ENCODE data around the gene ITIH4.

Gene ITIH4

DNA sequence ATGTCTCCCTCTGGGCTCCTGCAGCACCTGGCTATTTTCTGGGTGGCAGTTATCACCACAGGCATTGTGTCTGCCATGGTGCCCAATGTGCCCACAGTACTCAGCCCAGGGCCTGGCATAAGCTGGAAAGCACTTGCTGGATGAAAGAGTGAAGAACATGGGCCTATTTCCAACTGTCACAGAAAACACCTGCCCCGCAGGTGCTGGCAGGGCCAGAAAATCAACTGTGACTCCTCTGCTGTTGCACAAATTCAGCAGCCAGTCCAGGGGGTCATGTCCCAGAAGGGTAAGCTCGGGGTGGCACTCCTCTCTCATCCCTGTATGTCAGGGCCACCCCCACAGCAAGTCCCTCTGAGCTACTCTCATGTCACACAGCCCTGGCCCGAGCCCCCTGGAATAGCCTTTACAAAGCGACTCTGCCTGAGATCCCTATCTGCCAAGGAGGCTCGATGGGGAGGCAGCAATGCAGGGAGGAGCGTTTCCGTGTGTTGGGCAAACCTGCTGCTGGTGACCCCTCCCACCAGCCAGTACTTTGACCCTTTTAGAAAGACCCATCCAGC is 18.9 kb downstream of the ITIH4 start:
- no peak overlapping the region for H3K4me2 ChIP-seq (ENCODE audit: insufficient read depth, low read length)
- no peak overlapping the region for H3K27ac ChIP-seq (ENCODE audit: low read length)
- no peaks in the 10 kb centered on the region for H3K79me2 ChIP-seq (ENCODE audit: insufficient read depth, low read length)
- no peak overlapping the region for H3K9ac ChIP-seq (ENCODE audit: low read depth, low read length)
- no peak overlapping the region for H3K4me3 ChIP-seq (ENCODE audit: low read depth in 1 of 2, low read length in 2 of 2)
- H4K20me1 ChIP-seq (ENCODE audit: insufficient read depth, low read length) = no peaks in the 10 kb centered on the region
- DNase-seq = no peak
- ATAC-seq (ENCODE audit: insufficient read depth, low read depth) = no peak
- TF ChIP-seq, protein P1, sequence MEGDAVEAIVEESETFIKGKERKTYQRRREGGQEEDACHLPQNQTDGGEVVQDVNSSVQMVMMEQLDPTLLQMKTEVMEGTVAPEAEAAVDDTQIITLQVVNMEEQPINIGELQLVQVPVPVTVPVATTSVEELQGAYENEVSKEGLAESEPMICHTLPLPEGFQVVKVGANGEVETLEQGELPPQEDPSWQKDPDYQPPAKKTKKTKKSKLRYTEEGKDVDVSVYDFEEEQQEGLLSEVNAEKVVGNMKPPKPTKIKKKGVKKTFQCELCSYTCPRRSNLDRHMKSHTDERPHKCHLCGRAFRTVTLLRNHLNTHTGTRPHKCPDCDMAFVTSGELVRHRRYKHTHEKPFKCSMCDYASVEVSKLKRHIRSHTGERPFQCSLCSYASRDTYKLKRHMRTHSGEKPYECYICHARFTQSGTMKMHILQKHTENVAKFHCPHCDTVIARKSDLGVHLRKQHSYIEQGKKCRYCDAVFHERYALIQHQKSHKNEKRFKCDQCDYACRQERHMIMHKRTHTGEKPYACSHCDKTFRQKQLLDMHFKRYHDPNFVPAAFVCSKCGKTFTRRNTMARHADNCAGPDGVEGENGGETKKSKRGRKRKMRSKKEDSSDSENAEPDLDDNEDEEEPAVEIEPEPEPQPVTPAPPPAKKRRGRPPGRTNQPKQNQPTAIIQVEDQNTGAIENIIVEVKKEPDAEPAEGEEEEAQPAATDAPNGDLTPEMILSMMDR (IDR thresholded peaks at IDR 0.05; ENCODE audit: borderline replicate concordance, extremely low read depth, low read length, poor library complexity, severe bottlenecking) = no peak
- TF ChIP-seq EZH2 (IDR thresholded peaks at IDR 0.05; ENCODE audit: borderline replicate concordance, low read depth, low read length, severe bottlenecking) = no peak
- 0 out of 2 replicates have a peak, but pooled peaks cover 3% of the 10 kb centered on the region for H3K4me1 ChIP-seq (ENCODE audit: insufficient read depth, low read length)
- H3K9me3 ChIP-seq (ENCODE audit: insufficient read depth, low read length, severe bottlenecking) = no peaks in the 10 kb centered on the region
- H2AFZ ChIP-seq (ENCODE audit: low read depth, low read length) = no peak overlapping the region
- no peaks in the 10 kb centered on the region for H3K36me3 ChIP-seq (ENCODE audit: insufficient read depth, low read length)
- no peaks in the 10 kb centered on the region for H3K27me3 ChIP-seq (ENCODE audit: insufficient read depth, low read length, poor library complexity)

DNA sequence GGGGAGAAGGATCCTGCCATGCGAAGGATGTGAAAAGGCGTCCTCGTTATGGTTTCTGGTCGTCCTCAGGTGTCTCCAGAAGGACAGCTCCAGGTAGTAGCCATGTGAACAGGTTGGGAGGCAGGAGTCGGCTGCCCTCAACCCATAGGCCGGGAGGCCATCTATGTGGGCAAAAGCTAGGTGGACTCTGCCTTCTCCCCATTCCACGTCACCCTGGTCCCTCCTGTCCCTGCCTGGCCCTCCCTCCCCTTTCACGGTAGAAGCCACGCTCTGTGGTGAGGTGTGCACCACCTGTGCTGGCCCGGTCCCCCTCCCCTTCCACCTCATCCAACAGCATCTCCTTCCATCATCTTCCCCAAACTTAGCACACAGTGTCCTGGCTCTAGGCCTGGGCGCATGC is 19.5 kb downstream of the ITIH4 start:
- TF ChIP-seq, protein P1 (IDR thresholded peaks at IDR 0.05; ENCODE audit: borderline replicate concordance, extremely low read depth, low read length, poor library complexity, severe bottlenecking) = no peak
- no peak for TF ChIP-seq EZH2 (IDR thresholded peaks at IDR 0.05; ENCODE audit: borderline replicate concordance, low read depth, low read length, severe bottlenecking)

DNA sequence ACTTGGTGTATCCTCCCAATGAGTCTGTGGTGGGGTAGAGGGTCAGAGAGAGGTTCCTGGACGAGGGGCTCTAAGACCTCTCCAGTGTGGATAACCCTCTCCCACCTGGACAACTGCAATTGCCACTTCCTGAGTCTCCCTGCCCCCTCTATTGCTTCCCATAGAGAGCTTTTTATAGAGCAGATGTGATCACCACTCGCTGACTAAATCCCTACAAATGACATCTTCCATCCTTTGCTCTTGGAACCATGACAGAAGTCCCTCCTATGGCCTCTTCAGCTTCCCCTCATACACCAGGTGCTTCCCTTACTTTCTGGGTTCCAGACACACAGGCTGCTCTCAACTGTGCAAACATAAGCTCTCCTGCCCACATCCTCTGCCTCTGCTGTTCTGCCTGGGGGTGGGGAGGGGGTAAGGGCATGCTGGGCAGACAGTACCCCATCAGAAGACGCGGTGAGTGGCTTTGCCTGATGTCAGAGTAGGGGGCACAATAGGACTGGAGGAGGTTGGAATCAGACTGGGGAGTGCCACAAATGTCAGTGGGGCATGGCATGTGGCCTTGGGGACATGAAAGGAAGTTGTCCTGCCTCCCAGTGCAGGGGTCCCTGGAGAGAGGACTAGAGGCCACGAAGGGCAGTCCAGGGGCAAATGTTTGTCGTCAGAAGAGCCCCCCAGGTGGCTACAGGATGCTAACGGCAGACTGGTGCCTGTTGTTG is 20.7 kb downstream of the ITIH4 start:
- Histone ChIP-seq H3K27ac (ENCODE audit: low read length) (no peak overlapping the region), H4K20me1 (ENCODE audit: insufficient read depth, low read length) (no peaks in the 10 kb centered on the region), H3K79me2 (ENCODE audit: insufficient read depth, low read length) (no peaks in the 10 kb centered on the region), H3K9me3 (ENCODE audit: insufficient read depth, low read length, severe bottlenecking) (no peaks in the 10 kb centered on the region), H3K4me1 (ENCODE audit: insufficient read depth, low read length) (0 out of 2 replicates have a peak, but pooled peaks cover 3% of the 10 kb centered on the region), H3K36me3 (ENCODE audit: insufficient read depth, low read length) (no peaks in the 10 kb centered on the region), H3K4me2 (ENCODE audit: insufficient read depth, low read length) (no peak overlapping the region), H2AFZ (ENCODE audit: low read depth, low read length) (no peak overlapping the region), H3K27me3 (ENCODE audit: insufficient read depth, low read length, poor library complexity) (no peaks in the 10 kb centered on the region), H3K9ac (ENCODE audit: low read depth, low read length) (no peak overlapping the region), H3K4me3 (ENCODE audit: low read depth in 1 of 2, low read length in 2 of 2) (no peak overlapping the region)
- DNase-seq (peak; percentile 71), ATAC-seq (ENCODE audit: insufficient read depth, low read depth) (peak; percentile 94)
- no peak for TF ChIP-seq EZH2 (IDR thresholded peaks at IDR 0.05; ENCODE audit: borderline replicate concordance, low read depth, low read length, severe bottlenecking)
- TF ChIP-seq, protein P1 (IDR thresholded peaks at IDR 0.05; ENCODE audit: borderline replicate concordance, extremely low read depth, low read length, poor library complexity, severe bottlenecking) = no peak

More for the DNA sequence above, 19.5 kb downstream of the ITIH4 start:
- Histone ChIP-seq H2AFZ (ENCODE audit: low read depth, low read length) (no peak overlapping the region), H3K27ac (ENCODE audit: low read length) (no peak overlapping the region), H4K20me1 (ENCODE audit: insufficient read depth, low read length) (no peaks in the 10 kb centered on the region), H3K4me3 (ENCODE audit: low read depth in 1 of 2, low read length in 2 of 2) (no peak overlapping the region), H3K4me2 (ENCODE audit: insufficient read depth, low read length) (no peak overlapping the region), H3K9ac (ENCODE audit: low read depth, low read length) (no peak overlapping the region), H3K36me3 (ENCODE audit: insufficient read depth, low read length) (no peaks in the 10 kb centered on the region), H3K9me3 (ENCODE audit: insufficient read depth, low read length, severe bottlenecking) (no peaks in the 10 kb centered on the region), H3K27me3 (ENCODE audit: insufficient read depth, low read length, poor library complexity) (no peaks in the 10 kb centered on the region), H3K79me2 (ENCODE audit: insufficient read depth, low read length) (no peaks in the 10 kb centered on the region), H3K4me1 (ENCODE audit: insufficient read depth, low read length) (0 out of 2 replicates have a peak, but pooled peaks cover 3% of the 10 kb centered on the region)
- ATAC-seq (ENCODE audit: insufficient read depth, low read depth) = no peak
- no peak for DNase-seq

Measured in DND-41 (cell line).